Uterus (tissue), 4 donors: ENCODE data around the gene TMEM120B. TPM values are rescaled to one million over a fixed set of nuclear protein-coding genes. Genes with fewer than 3 reads are reported as not detected.

Experiments used
- DNase-seq, 2 donors: peaks; one replicate each; pipeline ENCODE4 v3.0.0-alpha.2; 2019 to 2020
- H3K27ac ChIP-seq, 2 donors: fragments of 200-600 bp; sonication (generic); 1 replicate in 1 of 2; 2 replicates in 1 of 2; pipeline ENCODE4 v1.5.1; 2016 to 2018
- H3K27me3 ChIP-seq, 2 donors: fragments of 200-600 bp; sonication (generic); one replicate each; pipeline ENCODE4 v1.5.1; 2018 to 2019; ENCODE audit warnings: control low read depth in 1 of 2
- H3K36me3 ChIP-seq, 2 donors: fragments of 200-600 bp; sonication (generic); one replicate each; pipeline ENCODE4 v1.5.1; 2019; ENCODE audit warnings: control low read depth in 1 of 2
- H3K4me1 ChIP-seq, 2 donors: fragments of 200-600 bp; sonication (generic); one replicate each; pipeline ENCODE4 v1.5.1; 2018 to 2019; ENCODE audit warnings: control low read depth in 1 of 2
- H3K4me3 ChIP-seq, 2 donors: fragments of 200-600 bp; sonication (generic); 1 replicate in 1 of 2; 2 replicates in 1 of 2; pipeline ENCODE4 v1.5.1; 2018 to 2019; ENCODE audit warnings: mild to moderate bottlenecking in 1 of 2
- H3K9me3 ChIP-seq, 2 donors: fragments of 200-600 bp; sonication (generic); one replicate each; pipeline ENCODE4 v1.5.1; 2019; ENCODE audit warnings: control low read depth in 1 of 2
- CTCF ChIP-seq, 4 experiments: fragments of 200-600 bp in 2 of 4; fragments of 450-650 bp in 2 of 4; sonication (generic) in 2 of 4; IDR thresholded peaks; one replicate each; pipeline ENCODE4 v1.5.1; 2016 to 2019; ENCODE audit warnings: antibody characterized with exemption in 4 of 4, mild to moderate bottlenecking in 2 of 4, moderate library complexity in 1 of 4
- POLR2A ChIP-seq, 2 donors: fragments of 450-650 bp; IDR thresholded peaks; one replicate each; pipeline ENCODE4 v1.6.1; 2016; ENCODE audit warnings: antibody characterized with exemption in 2 of 2, mild to moderate bottlenecking in 1 of 2, moderate library complexity in 1 of 2
- intact Hi-C: fragments of 100-400 bp; cut with DNase I; formaldehyde crosslinking; loops from one replicate; pipeline ENCODE4 v1.15.1; 2023; ENCODE audit warnings: low total_unique reads
- total RNA-seq, 4 donors: library from RNA; depleted of rRNA in 3 of 4; stranded (reverse); fragments of >200 nt in 3 of 4; gene quantifications; one replicate each; pipeline versions ENCODE4 v1.1.0 to v1.2.4, GENCODE V29; 2014 to 2023
- donor health status: DM: yes; HTN: yes; CAD: no.

Gene TMEM120B
- total RNA-seq, 4 donors from 2014 or later, result 1.0 to 35.2 (median 19.6) TPM

- intact Hi-C loops, result no loop called here
- no peaks in the 10 kb centered on the region for H3K36me3 ChIP-seq
Measured at GRCh38 chr12:121829250-121829918, 116.8 kb downstream of the TMEM120B start.

DNA sequence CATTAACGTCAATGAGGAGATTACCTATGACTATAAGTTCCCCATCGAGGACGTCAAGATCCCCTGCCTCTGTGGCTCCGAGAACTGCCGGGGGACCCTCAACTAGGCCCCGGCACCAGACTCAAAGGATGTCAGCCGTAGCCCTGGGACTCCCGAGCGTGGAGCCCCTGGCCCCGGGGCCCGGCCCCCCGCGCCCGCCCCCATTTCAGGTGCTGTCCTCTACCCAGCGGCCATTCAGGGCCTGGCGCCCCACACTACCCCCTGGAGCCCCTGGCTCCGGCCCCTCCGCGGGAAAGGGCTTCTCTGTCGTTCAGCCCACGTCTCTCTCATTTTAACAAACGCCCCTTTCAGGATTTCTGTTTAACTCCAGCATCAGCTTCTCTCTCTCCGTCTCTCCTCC, 117.6 kb downstream of the TMEM120B start:
- Histone ChIP-seq H3K4me3 (no peak overlapping the region), H3K4me1 (no peaks in the 10 kb centered on the region), H3K27ac (no peak overlapping the region), H3K36me3 (no peaks in the 10 kb centered on the region), H3K9me3 (no peaks in the 10 kb centered on the region), H3K27me3 (no peaks in the 10 kb centered on the region)
- TF ChIP-seq POLR2A (IDR thresholded peaks at IDR 0.05), result no peak
- TF ChIP-seq CTCF (IDR thresholded peaks at IDR 0.05), result no peak
- no peak for DNase-seq
- intact Hi-C loops, result no loop called here

More at GRCh38 chr12:121829250-121829918, 116.8 kb downstream of the TMEM120B start:
- DNase-seq, result no peak
- Histone ChIP-seq H3K9me3 (no peaks in the 10 kb centered on the region), H3K4me1 (no peaks in the 10 kb centered on the region), H3K27me3 (no peaks in the 10 kb centered on the region), H3K27ac (no peak overlapping the region), H3K4me3 (no peak overlapping the region)
- TF ChIP-seq CTCF (IDR thresholded peaks at IDR 0.05) (no peak), POLR2A (IDR thresholded peaks at IDR 0.05) (no peak)

DNA sequence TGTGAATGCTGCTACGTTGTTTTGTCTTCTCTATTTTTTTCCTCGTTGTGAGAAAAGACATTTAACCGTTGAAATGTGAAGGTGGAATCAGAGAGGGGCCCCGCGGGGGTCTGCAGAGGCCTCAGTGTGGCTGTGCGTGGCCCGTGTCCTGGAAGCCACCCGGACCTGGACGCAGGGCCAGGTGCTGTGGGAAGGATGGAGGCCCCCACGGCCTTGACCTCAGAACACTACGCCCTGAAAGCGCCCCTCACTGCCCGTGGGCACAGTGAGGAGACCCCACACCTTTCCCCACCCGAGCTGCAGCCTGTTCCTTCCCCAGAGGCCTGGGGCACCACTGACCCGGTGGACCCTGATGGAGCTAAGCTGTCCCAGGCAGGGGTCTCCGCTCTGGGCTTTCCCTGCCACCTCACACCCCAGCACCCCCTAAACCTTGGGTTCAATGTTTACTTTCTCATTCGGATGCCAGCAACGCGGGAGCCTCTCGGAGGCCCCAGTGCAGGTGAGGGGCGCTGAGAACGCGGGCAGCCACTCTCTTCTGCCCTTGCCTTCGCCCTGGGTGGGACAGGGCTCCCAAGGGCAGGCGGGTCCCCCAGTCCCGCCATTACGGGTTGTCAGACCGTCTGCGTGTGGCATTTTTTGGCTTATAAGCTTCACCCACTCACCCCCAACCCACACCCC, 118.2 kb downstream of the TMEM120B start:
- H3K27ac ChIP-seq, result no peak overlapping the region
- no peaks in the 10 kb centered on the region for H3K4me1 ChIP-seq
- no peak for DNase-seq
- no peaks in the 10 kb centered on the region for H3K9me3 ChIP-seq
- intact Hi-C loops, result no loop called here
- H3K4me3 ChIP-seq, result no peak overlapping the region
- no peaks in the 10 kb centered on the region for H3K36me3 ChIP-seq
- TF ChIP-seq POLR2A (IDR thresholded peaks at IDR 0.05) (no peak), CTCF (IDR thresholded peaks at IDR 0.05) (no peak)
- H3K27me3 ChIP-seq, result no peaks in the 10 kb centered on the region

Other genes starting within 250 kb of the TMEM120B start
- gene KDM2B, start 131.7 kb upstream of the TMEM120B start, total RNA-seq, result 10 to 100 TPM in 3 of 4 donors, 1 to 10 TPM in 1; 6.1 to 78.0 (median 19.8) TPM
- gene ORAI1, start 86.2 kb upstream of the TMEM120B start, total RNA-seq, result 10 to 100 TPM in 3 of 4 donors, 1 to 10 TPM in 1; 1.8 to 20.0 (median 13.8) TPM
- gene MORN3, start 43.1 kb upstream of the TMEM120B start, total RNA-seq, result 1 to 10 TPM in 1 of 4 donors, under 1 TPM in 1, not detected in 2; 0.27 to 1.9 TPM
- gene RHOF, start 80.9 kb downstream of the TMEM120B start, total RNA-seq, result 10 to 100 TPM in 3 of 4 donors, 1 to 10 TPM in 1; 5.1 to 27.6 (median 13.1) TPM
- gene SETD1B, start 91.3 kb downstream of the TMEM120B start, total RNA-seq, result 10 to 100 TPM in 1 of 4 donors, 1 to 10 TPM in 3; 1.3 to 63.6 (median 5.6) TPM
- 1 to 10 TPM in 1 of 4 donors, not detected in 3; 1.9 TPM for gene HPD, start 146.1 kb downstream of the TMEM120B start, total RNA-seq
- gene PSMD9, start 176.0 kb downstream of the TMEM120B start, total RNA-seq, result 100 to 1,000 TPM in 1 of 4 donors, 10 to 100 TPM in 2, 1 to 10 TPM in 1; 2.4 to 312 (median 46.0) TPM
- gene CFAP251, start 205.8 kb downstream of the TMEM120B start, total RNA-seq, result 100 to 1,000 TPM in 1 of 4 donors, 10 to 100 TPM in 2, 1 to 10 TPM in 1; 5.9 to 135 (median 12.7) TPM